Activated naive CD8-positive, alpha-beta T cell (primary cell): ENCODE data around the gene CTNNA2.

ENCODE experiments used
- H3K27ac Mint-ChIP-seq: one replicate; pipeline ENCODE4 v1.8.0; 2021; ENCODE audit warnings: mixed read lengths
- H3K27me3 Mint-ChIP-seq: one replicate; pipeline ENCODE4 v1.8.0; 2021; ENCODE audit warnings: mixed read lengths
- H3K36me3 Mint-ChIP-seq: one replicate; pipeline ENCODE4 v1.8.0; 2021; ENCODE audit warnings: mixed read lengths
- H3K4me1 Mint-ChIP-seq: one replicate; pipeline ENCODE4 v1.8.0; 2021; ENCODE audit warnings: low read depth, mixed read lengths
- H3K4me3 Mint-ChIP-seq: one replicate; pipeline ENCODE4 v1.8.0; 2021; ENCODE audit warnings: mild to moderate bottlenecking, mixed read lengths
- H3K9me3 Mint-ChIP-seq: one replicate; pipeline ENCODE4 v1.8.0; 2021; ENCODE audit warnings: low read depth, mixed read lengths

CTNNA2 gene

GRCh38 chr2:79713131-79713785 is 200.4 kb downstream of the CTNNA2 start:
- no peak overlapping the region for H3K4me3 Mint-ChIP-seq
- H3K9me3 Mint-ChIP-seq = peaks cover 14% of the 10 kb centered on the region
- H3K36me3 Mint-ChIP-seq = no peaks in the 10 kb centered on the region
- no peaks in the 10 kb centered on the region for H3K4me1 Mint-ChIP-seq
- no peaks in the 10 kb centered on the region for H3K27me3 Mint-ChIP-seq
- no peak overlapping the region for H3K27ac Mint-ChIP-seq

- H3K27ac Mint-ChIP-seq = no peak overlapping the region
- no peaks in the 10 kb centered on the region for H3K4me1 Mint-ChIP-seq
- H3K36me3 Mint-ChIP-seq = no peaks in the 10 kb centered on the region
- peaks cover 14% of the 10 kb centered on the region for H3K9me3 Mint-ChIP-seq
- H3K4me3 Mint-ChIP-seq = no peak overlapping the region
- no peaks in the 10 kb centered on the region for H3K27me3 Mint-ChIP-seq
Observed at GRCh38 chr2:79714283-79714682, 201.4 kb downstream of the CTNNA2 start.

DNA sequence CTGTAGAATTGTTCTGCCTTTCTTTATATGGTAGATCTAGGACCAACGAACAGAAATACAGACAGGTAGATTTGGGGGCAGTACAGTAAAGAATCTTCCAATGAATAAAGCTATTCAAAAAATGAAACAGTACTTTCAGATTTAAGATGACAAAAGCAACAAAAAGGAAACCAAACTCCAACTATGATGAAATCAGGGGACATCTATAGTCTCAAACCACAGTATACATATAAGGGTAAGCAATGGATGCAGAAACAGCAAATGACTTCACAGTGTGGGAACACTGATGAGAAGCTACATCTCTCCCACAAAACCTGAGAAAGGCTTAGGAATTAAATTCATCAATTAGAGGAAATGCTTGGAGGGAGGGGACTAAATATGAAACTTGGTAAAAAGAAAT is 202.5 kb downstream of the CTNNA2 start:
- Mint-ChIP-seq H3K36me3 (no peaks in the 10 kb centered on the region), H3K4me3 (no peak overlapping the region), H3K27ac (no peak overlapping the region), H3K4me1 (no peaks in the 10 kb centered on the region), H3K27me3 (no peaks in the 10 kb centered on the region), H3K9me3 (peaks cover 14% of the 10 kb centered on the region)

DNA sequence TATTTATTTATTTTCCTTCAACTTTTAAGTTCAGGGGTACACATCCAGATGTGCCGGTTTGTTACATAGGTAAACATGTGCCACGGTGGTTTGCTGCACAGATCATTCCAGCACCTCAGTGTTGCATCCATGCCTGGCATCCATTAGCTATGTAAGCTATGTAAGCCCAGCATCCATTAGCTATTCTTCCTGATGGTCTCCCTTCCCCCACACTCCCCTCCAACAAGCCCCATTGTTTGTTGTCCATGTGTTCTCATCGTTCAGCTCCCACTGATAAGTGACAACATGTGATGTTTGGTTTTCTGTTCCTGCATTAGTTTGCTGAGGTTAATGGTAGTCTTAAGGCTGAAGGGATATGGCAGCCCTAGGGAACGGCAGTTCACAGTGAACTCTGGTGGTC is 203.4 kb downstream of the CTNNA2 start:
- peaks cover 10% of the 10 kb centered on the region for H3K9me3 Mint-ChIP-seq
- no peaks in the 10 kb centered on the region for H3K36me3 Mint-ChIP-seq
- no peaks in the 10 kb centered on the region for H3K27me3 Mint-ChIP-seq
- no peak overlapping the region for H3K27ac Mint-ChIP-seq
- H3K4me1 Mint-ChIP-seq = no peaks in the 10 kb centered on the region
- no peak overlapping the region for H3K4me3 Mint-ChIP-seq

GRCh38 chr2:79717364-79718007 is 204.6 kb downstream of the CTNNA2 start:
- Mint-ChIP-seq H3K27ac (no peak overlapping the region), H3K27me3 (no peaks in the 10 kb centered on the region), H3K4me1 (no peaks in the 10 kb centered on the region), H3K36me3 (no peaks in the 10 kb centered on the region), H3K4me3 (no peak overlapping the region), H3K9me3 (peaks cover 9% of the 10 kb centered on the region)

DNA sequence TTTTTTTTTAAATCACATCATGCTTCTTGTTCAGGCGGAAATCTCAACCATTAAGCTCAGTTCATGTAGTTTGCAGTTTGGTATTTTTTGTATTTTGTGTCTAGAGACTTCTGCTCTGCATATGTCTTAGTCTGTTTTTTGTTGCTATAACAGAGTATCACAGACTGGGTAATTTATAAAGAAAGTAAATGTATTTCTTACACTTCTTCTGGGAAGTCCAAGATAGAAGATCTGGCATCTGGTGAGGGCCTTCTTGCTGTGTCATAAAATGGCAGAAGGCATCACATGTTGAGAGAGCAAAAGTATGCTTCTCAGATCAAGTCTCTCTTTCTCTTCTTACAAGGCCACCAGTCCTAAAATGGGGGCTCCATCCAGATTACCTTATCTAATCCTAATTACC is 208.2 kb downstream of the CTNNA2 start:
- Mint-ChIP-seq H3K9me3 (peaks cover 10% of the 10 kb centered on the region), H3K4me1 (no peaks in the 10 kb centered on the region), H3K4me3 (no peak overlapping the region), H3K36me3 (no peaks in the 10 kb centered on the region), H3K27ac (no peak overlapping the region), H3K27me3 (no peaks in the 10 kb centered on the region)

DNA sequence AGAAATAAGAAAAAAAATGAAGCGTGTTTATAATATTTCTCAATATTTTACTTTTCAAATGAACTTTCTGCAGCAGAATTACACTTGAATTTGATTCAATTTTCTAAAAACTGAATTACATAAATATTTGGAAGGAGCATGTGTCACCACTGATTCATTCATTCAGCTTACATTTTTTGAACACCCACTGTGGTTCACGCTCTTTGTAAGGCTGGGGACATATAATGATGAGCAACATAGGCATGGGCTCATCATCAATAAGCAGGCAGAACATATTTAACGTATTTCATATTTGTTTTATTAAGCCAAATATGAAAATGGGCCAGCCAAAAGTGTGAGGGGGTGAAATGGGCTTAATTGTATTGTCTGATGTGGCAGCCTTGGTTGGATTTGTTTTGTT is 209.1 kb downstream of the CTNNA2 start:
- H3K4me3 Mint-ChIP-seq = no peak overlapping the region
- H3K4me1 Mint-ChIP-seq = no peaks in the 10 kb centered on the region
- no peak overlapping the region for H3K27ac Mint-ChIP-seq
- peaks cover 10% of the 10 kb centered on the region for H3K9me3 Mint-ChIP-seq
- H3K36me3 Mint-ChIP-seq = no peaks in the 10 kb centered on the region
- no peaks in the 10 kb centered on the region for H3K27me3 Mint-ChIP-seq

DNA sequence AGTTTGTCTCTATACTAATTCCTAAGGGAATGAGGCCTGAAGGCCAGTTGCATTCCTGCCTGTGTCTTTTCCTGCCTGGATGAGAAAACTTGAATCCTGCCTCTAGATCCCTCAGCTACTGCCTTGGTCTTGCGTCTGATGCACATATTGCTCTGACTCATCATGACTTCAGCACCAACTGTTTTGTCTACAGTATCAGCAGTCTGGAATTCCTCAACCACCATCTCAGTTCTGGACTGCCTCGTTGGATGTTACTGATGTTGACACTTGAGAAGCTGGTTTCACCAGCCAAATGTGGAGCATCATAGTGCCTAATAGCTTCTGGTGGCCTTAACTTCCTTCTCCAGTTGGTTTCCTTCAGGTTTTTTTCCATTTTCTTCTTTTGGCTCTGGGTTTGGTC is 211.0 kb downstream of the CTNNA2 start:
- Mint-ChIP-seq H3K36me3 (no peaks in the 10 kb centered on the region), H3K4me3 (no peak overlapping the region), H3K9me3 (peaks cover 10% of the 10 kb centered on the region), H3K27ac (no peak overlapping the region), H3K4me1 (no peaks in the 10 kb centered on the region), H3K27me3 (no peaks in the 10 kb centered on the region)

DNA sequence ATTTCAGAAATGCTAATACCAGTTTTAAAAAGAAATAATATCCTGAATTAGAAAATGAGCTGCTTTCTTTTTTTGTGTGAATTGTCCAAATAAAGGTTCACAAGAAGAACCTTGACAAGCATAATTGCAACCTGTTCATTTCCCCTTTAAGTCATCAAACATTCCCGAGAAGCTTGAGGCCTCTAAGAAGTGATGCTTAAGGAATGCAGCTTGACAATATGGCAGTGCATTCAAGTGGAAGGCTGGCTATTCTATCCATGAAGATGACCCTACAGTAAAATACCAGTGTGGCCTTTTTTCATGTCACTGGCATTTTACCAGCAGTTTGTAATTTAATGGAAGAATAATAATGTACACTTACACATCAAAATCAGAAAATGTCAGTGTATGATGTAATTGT is 216.7 kb downstream of the CTNNA2 start:
- Mint-ChIP-seq H3K36me3 (no peaks in the 10 kb centered on the region), H3K27me3 (no peaks in the 10 kb centered on the region), H3K9me3 (peaks cover 8% of the 10 kb centered on the region), H3K4me1 (no peaks in the 10 kb centered on the region), H3K27ac (no peak overlapping the region), H3K4me3 (no peak overlapping the region)

DNA sequence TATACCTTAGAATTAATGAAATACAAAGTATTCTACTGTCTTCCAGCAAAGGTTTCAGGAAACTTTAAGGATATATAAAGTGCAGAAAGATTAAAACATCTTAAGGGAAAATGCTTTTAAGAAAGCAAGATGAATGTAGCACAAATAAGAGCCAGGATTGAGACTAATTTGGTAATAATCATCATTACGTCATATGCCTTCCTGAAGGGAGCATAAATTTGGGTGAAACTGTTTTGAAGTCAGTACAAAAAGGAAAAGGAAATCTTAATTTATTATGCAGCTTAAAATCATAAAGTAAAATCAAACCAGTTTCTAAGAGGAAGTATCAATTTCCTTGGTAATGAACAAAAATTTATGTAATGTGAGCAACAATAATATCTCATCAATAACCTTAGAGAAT is 221.7 kb downstream of the CTNNA2 start:
- H3K36me3 Mint-ChIP-seq = no peaks in the 10 kb centered on the region
- no peak overlapping the region for H3K4me3 Mint-ChIP-seq

GRCh38 chr2:79740879-79741443 is 228.1 kb downstream of the CTNNA2 start:
- Mint-ChIP-seq H3K9me3 (peaks cover 3% of the 10 kb centered on the region), H3K27me3 (no peaks in the 10 kb centered on the region), H3K27ac (no peak overlapping the region), H3K4me1 (no peaks in the 10 kb centered on the region), H3K4me3 (no peak overlapping the region), H3K36me3 (no peaks in the 10 kb centered on the region)

More for the DNA sequence above, 221.7 kb downstream of the CTNNA2 start:
- no peak overlapping the region for H3K27ac Mint-ChIP-seq
- no peaks in the 10 kb centered on the region for H3K27me3 Mint-ChIP-seq
- H3K9me3 Mint-ChIP-seq = no peaks in the 10 kb centered on the region
- H3K4me1 Mint-ChIP-seq = no peaks in the 10 kb centered on the region

DNA sequence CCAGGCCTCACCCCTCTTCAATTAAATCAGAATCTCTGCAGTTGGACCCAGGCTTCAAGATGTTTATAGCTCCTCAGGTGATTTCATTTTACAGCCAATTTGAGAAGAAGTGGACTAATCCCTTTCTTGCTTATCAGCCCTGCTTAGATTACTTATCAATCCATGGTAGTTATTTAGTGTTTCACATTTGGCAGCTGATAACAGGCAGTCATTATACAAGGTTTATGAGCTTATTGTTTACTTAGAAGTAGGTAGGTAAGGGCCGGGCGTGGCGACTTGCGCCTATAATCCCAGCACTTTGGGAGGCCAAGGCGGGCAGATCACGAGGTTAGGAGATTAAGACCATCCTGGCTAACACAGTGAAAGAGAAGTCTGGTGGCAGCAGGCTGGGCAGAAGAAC is 237.5 kb downstream of the CTNNA2 start:
- Mint-ChIP-seq H3K27me3 (no peaks in the 10 kb centered on the region), H3K4me1 (no peaks in the 10 kb centered on the region), H3K9me3 (no peaks in the 10 kb centered on the region), H3K36me3 (no peaks in the 10 kb centered on the region), H3K4me3 (no peak overlapping the region), H3K27ac (no peak overlapping the region)

GRCh38 chr2:79757526-79757925 is 244.7 kb downstream of the CTNNA2 start:
- Mint-ChIP-seq H3K36me3 (no peaks in the 10 kb centered on the region), H3K4me1 (no peaks in the 10 kb centered on the region), H3K27me3 (no peaks in the 10 kb centered on the region), H3K9me3 (peaks cover 4% of the 10 kb centered on the region), H3K27ac (no peak overlapping the region), H3K4me3 (no peak overlapping the region)

DNA sequence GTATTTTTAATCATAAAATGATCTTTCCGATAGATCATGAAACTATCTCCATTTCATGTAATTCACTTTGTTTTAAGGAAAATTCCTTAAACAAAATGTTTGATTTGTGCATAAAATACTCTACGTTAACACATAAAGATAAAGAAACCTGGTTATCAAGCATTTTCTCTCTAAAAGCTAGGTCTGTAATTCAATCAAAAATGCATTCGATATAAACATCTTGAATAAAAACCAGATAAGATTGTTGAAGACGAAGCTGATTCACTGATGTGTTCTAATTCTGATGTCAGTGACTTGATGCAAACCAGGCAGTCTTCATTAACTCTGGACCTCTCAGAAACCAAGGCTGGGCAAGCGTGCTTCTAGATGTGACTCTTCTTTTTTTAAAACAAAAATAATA is 245.2 kb downstream of the CTNNA2 start:
- no peaks in the 10 kb centered on the region for H3K36me3 Mint-ChIP-seq
- no peak overlapping the region for H3K27ac Mint-ChIP-seq
- no peaks in the 10 kb centered on the region for H3K27me3 Mint-ChIP-seq
- no peaks in the 10 kb centered on the region for H3K4me1 Mint-ChIP-seq
- no peak overlapping the region for H3K4me3 Mint-ChIP-seq
- peaks cover 6% of the 10 kb centered on the region for H3K9me3 Mint-ChIP-seq

DNA sequence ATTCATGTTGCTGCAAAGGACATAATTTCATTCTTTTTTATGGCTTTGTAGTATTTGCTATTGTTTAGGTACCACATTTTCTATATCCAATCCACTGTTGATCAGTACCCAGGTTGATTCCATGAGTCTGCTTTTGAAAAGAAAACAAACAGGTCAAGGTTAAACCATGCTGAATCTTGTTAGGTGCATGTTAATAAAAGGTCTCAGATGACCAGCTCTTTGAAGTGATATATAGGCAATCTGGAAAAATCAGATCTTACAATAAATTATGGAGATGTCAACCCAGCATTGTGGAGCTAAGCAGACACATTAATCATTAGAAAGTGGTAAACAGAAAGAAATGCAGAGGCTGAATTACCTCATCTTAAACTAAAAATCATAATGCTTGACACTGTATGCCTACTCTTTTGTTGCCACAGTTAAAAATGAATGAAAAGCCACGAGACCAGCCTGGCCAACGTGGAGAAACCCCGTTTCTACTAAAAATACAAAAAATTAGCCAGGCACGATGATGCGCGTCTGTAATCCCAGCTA is 246.0 kb downstream of the CTNNA2 start:
- Mint-ChIP-seq H3K9me3 (peaks cover 14% of the 10 kb centered on the region), H3K36me3 (no peaks in the 10 kb centered on the region), H3K4me3 (no peak overlapping the region), H3K27me3 (no peaks in the 10 kb centered on the region), H3K27ac (no peak overlapping the region), H3K4me1 (no peaks in the 10 kb centered on the region)
